Measurements from ENCODE around the gene SETDB2. TPM values are rescaled to one million over a fixed set of nuclear protein-coding genes. Genes with fewer than 3 reads are reported as not detected.

The SETDB2 gene
- total RNA-seq, 1 experiment from 2014 or later: 8.7 TPM

GRCh38 chr13:49428041-49428763, 15.9 kb upstream of the SETDB2 start:
- DNase-seq (ENCODE audit: low spot score): no peak

DNA sequence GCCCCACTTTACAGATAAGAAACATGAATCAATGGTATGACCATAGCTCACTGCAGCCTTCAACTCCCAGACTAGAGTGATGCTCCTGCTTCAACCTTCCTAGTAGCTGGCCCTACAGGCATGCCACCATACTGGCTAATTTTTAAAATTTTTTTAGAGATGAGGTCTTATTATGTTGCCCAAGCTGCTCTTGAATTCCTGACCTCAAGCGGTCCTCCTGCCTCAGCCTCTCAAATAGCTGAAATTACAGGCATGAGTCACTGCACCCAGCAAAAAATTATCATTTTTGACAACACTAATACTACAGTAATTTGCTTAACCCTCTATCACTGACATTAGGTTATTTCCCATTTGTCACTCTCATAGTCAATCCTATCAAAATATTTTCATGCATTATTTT, 15.0 kb upstream of the SETDB2 start:
- DNase-seq (ENCODE audit: low spot score): no peak

GRCh38 chr13:49435992-49436391, 8.1 kb upstream of the SETDB2 start:
- no peak for DNase-seq (ENCODE audit: low spot score)

DNA sequence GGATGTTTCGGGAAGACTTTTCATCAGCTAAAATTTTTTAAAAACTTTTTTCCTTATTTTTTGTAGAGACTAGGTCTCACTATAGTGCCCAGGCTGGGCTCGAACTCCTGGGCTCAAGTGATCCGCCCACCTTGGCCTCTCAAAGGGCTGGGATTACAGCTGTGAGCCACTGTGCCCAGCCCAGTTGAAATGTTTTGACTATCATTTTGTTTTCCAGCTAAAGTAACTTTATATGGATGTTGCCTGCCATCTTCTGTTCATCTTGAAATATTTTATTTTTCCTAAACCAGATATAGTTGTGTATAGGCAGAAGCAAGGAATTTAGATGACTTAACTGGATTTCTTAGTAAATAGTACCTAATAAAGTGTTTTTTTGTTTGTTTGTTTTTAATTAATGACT, 7.2 kb upstream of the SETDB2 start:
- DNase-seq (ENCODE audit: low spot score): peak; percentile 46

GRCh38 chr13:49437705-49438104, 6.4 kb upstream of the SETDB2 start:
- DNase-seq (ENCODE audit: low spot score): no peak

DNA sequence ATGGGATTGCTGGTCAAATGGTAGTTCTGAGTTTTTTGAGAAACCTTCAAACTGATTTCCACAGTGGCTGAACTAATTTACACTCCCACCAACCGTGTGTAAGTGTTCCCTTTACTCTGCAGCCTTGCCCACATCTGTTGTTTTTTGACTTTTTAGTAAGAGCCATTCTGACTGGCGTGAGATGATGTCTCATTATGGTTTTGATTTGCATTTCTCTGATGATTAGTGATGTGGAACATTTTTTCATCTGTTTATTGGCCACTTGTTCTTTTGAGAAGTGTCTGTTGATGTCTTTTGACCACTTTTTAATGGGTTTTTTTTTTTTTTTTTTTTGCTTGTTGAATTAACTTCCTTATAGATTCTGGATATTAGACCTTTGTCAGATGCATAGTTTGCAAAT, 4.5 kb upstream of the SETDB2 start:
- no peak for DNase-seq (ENCODE audit: low spot score)

DNA sequence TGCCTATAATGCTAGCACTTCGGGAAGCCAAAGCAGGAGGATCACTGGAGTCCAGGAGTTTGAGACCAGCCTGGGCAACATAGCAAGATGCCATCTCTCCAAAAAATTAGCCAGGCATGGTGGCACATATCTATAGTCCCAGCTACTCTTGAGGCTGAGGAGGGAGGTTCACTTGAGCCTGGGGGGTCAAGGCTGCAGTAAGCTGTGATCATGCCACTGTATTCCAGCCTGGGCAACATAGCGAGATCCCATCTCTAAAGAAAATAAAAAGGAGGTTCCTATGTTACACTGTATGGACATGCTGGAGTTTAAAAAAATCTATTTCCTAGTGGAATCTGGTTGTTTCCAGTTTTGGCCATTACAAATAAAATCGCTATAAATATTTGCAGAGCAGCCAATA, 2.8 kb upstream of the SETDB2 start:
- DNase-seq (ENCODE audit: low spot score): no peak

- DNase-seq (ENCODE audit: low spot score): no peak
Measured at GRCh38 chr13:49441846-49442245, 2.2 kb upstream of the SETDB2 start.

DNA sequence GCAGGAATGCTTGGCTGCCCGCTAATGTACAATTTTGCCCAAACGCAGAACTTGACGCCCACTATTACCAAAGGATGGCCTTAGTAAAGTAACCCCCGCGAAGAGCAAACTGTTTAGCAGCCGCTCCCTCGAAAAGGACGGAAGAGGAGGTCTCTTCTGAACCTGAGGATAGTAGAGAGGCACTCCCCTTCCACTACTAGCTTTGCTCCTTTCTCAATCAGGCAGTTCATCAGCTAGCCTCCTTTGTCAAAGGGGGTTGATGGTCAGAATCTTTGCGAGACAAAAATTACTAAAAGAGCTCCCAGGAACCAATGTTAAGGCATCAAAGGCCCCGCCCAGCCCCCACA, 744 bp upstream of the SETDB2 start:
- no peak for DNase-seq (ENCODE audit: low spot score)

DNA sequence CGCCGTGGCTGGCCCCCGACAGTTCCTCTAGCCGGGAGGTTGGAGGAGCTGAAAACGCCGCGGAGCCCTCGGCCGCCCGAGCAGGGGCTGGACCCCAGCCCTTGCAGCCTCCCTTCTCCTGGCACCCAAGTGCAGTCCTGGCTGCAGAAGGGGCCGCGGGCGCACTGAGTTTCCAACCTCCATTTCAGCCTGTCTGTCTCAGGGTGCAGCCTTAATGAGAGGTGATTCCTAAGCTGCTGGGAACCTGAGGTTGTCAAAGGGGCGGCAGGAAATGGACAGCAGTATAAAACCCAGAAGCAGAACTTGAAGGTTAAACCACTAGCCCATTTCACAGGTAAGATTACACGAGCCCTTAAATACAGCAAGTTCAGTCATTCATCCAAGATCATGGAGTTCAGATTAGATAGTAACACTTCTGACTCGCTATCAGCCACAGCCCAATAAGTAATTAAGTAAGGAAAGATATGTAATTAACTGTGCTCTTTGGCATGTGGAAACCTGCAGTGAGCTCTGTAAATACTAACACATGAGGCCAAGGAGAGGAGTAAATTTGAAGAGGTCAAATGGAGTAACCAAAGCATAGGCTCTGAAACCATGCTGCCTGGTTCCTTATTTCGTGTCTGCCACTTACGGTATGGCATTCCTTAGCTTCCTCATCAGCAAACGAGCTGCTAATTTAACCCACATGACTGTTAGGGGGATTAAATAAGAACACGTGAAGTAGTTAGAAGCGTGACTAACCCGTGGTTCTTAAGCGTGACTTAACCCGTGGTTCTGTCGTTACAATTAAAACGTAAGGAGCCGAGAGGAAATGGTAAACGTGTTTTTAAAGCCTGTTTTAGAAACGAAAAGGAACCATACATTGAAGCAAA, 686 bp downstream of the SETDB2 start:
- DNase-seq (ENCODE audit: low spot score): peak; percentile 44

GRCh38 chr13:49446473-49446872, 2.4 kb downstream of the SETDB2 start:
- no peak for DNase-seq (ENCODE audit: low spot score)

GRCh38 chr13:49448753-49449152, 4.7 kb downstream of the SETDB2 start:
- no peak for DNase-seq (ENCODE audit: low spot score)

- no peak for DNase-seq (ENCODE audit: low spot score)
Measured at GRCh38 chr13:49450105-49450819, 6.2 kb downstream of the SETDB2 start.

GRCh38 chr13:49452725-49453457, 8.8 kb downstream of the SETDB2 start:
- DNase-seq (ENCODE audit: low spot score): no peak

- no peak for DNase-seq (ENCODE audit: low spot score)
Measured at GRCh38 chr13:49453465-49453864, 9.4 kb downstream of the SETDB2 start.

DNA sequence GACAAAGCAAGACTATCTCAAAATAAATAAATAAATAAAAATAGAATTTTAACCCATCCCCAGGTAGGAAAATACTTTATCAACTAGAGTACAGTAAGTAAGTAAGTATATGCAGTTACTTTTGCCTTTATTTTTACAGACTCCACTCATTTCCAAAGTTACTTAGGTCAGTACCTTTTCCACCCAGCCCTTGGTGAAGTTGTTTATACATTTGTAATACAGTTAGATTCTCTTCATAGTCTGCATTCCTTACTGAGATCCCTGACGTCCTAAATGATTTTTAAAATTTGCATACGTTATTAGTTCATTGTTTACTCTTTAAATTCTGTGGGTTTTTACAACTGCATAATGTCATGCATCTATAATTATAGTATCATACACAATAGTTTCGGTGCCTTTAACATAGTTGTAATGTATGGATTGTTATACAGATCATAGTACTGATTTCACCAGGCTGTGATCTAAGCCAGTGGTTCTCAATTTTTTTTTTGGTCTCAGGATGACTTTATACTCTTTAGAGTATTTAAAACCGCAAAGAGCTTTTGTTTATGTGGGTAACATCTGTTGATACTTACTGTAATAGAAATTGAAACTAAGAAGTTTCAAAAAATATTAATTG, 10.4 kb downstream of the SETDB2 start:
- no peak for DNase-seq (ENCODE audit: low spot score)

DNA sequence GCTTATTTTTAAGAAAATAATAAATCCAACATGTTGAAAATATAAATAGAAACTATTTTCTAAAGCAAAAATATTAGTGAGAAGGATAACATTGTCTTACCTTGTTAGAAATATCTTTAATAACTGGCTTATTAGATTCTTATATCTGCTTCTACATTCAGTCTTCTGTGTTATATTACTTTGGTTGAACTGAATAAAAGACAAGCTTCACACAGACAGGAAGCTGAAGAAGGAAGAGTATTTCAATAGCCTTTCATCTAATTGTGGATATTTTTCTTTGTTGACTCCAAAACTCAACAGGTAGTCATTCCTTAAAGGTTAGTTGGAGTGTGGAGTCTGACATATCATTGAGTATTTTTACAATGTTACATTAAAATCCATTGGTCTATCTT, 10.9 kb downstream of the SETDB2 start:
- no peak for DNase-seq (ENCODE audit: low spot score)

DNA sequence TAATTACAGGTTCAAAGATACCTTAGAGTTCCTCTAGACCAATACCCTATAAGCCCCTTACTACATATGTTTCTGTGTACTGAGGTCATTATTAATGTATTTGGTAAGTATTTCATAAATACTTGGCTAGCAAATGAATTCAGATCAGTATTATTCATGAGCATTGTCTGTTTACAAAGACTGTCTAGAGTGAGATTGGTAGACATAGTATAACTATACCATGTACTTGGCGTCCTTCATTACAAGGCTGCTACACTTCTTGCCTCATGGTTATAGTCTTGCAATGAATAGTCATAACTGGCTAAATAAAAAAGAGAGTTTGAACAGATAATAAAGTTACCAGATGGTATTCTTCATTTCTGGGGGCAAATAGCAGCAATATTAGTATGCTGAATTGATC, 12.1 kb downstream of the SETDB2 start:
- no peak for DNase-seq (ENCODE audit: low spot score)

DNA sequence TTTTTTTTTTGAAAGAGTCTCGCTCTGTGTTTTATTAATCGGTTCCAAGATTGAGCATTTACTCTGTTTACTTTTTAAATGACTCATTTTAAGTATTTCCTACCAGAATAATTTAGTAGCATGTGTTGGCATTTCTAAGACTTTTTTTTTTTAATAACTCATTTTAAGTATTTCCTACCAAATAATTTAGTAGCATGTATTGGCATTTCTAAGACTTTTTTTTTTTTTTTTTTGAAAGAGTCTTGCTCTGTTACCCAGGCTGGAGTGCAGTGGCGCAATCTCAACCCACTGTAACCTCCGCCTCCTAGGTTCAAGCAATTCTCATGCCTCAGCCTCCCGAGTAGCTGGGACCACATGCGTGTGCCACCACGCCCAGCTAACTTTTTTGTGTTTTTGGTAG, 13.1 kb downstream of the SETDB2 start:
- no peak for DNase-seq (ENCODE audit: low spot score)

DNA sequence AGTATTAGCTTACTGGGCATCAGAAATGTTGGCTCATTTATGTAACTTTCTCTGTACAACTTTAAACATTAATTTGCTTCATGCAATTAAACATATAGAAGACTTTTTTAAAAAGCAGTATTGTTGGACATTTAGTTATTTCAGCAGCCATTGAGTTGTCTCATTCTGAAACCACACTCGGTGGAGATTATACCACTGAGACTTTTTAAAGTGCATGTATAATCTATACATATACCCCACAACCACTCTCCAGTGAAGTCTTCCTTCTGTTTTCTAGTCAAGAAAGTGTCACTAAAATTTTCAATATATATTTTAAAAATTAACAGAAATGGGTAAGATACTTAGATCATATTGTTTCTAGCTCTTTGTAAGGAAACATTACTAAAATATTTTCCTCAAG, 15.5 kb downstream of the SETDB2 start:
- no peak for DNase-seq (ENCODE audit: low spot score)

- DNase-seq (ENCODE audit: low spot score): no peak
Measured at GRCh38 chr13:49464085-49464484, 20.0 kb downstream of the SETDB2 start.

All from A172 (cell line).